HG03108 (cell line): ENCODE results near the gene MDM2.
"Not testable (repeated sequence)": the region's sequence is repeated elsewhere in the genome, so short reads cannot be mapped to it uniquely, and the experiment has no call there.

Experiments used
- ATAC-seq: cut with Tn5 transposase; IDR thresholded peaks from one replicate; pipeline ENCODE4 v1.9.1; 2021; ENCODE audit warnings: moderate library complexity; ENCODE audit not compliant: unreplicated experiment

The MDM2 gene

DNA sequence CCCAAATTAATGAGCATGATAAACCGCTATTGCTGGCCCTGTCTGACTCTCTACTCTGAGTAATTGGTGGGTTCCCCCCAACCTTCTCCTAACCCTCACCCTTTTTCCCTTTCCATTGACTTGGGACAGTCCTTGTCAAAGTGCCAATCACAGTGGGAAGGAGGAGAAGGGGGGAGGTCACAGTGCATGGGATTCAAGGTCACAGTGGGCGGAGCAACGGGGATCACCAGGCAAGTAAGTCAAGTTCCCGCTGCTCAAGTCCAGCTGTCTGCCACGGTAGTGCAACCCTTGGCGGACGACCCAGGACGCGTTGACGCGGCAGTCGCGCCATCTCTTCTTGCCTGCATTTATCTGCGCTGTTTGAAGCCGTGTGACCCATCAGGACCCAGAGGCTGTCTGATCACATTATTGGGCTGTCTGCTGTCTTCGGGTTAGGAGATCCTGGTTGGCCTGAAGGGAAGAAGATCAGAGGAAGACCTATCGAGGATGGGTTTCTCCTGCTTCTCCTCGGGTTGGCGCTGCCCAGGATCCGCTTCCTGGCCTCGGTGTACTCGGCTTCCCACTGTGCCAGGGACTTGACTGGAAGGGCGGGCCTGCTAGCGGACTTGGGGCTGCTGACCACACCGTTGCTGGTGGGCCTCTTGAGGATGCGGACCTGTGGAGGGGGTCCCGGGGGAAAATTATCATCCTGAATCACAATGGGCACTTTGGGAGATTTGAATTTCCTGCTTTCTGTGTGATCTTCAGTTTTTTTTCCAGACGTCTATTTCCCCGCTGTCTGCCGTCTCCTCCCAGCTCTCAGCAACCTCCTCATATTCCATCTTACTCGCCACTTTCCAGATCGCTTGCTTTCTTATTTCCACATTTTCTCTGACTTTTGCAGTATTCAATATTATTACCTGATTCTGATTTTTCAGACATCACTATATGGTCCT lies 3.1 kb upstream of the MDM2 start:
- no peak for ATAC-seq

DNA sequence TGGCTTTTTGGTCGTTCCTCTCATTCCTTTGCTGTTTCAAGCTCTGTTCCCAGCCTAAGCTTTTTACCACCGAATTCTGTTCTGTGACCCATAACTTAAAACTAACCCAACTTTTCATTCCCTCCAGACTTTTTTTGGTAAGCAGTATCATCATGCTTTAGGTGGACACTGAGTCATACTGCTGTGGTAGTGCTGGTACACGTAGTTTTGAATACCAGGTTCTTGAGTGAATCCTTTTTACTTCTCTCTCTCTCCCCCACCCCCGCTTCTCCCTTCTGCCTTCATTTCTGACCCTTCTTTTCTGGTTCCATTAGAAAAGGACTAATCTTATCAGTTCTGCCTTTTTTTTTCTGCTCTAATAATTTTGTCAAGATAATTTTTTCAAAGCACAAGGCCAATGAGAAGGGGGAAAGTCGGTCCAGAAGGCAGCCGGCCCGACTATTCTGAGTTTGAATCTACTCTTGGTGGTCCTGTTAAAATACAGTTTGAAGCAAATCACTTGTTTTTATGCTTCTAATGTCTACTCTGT lies 2.3 kb upstream of the MDM2 start:
- no peak for ATAC-seq

DNA sequence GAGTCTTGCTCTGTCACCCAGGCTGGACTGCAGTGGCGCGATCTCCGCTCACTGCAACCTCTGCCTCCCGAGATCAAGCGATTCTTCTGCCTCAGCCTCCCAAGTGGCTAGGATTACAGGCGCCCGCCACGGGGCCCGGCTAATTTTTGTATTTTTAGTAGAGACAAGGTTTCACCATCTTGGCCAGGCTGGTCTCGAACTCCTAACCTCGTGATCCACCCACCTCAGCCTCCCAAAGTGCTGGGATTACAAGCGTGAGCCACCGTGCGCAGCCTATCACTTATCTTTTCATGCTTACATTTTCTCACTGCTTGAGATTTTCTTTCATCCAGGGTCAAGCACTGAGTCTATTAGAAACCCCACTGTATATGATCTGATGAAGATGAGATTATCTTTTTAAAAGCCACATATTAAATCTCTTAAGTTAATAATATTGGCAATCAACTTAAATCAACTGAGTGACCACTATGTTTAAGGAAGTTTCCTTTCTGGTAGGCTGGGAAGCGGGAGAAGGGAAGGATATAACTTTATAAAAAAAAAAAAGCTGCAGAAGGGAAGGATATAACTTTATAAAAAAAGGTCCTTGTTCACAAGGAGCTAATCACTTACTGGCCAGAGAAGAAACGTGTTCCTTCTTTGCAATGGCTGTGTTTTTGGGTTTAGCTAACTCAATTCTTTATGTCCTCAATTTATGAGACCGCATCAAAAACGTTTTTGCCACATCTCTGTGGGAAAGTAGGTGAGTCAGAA lies 1.3 kb upstream of the MDM2 start:
- no peak for ATAC-seq

DNA sequence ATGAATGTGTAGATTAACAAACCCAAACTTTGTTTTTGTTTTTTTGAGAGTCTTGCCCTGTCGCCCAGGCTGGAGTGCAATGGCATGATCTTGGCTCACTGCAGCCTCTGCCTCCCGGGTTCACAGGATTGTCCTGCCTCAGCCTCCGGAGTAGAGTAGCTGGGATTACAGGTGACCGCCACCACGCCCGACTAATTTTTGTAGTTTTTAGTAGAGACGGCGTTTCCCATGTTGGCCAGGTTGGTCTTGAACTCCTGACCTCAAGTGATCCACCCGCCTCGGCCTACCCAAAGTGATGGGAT lies 752 bp upstream of the MDM2 start:
- not testable (repeated sequence) for ATAC-seq

DNA sequence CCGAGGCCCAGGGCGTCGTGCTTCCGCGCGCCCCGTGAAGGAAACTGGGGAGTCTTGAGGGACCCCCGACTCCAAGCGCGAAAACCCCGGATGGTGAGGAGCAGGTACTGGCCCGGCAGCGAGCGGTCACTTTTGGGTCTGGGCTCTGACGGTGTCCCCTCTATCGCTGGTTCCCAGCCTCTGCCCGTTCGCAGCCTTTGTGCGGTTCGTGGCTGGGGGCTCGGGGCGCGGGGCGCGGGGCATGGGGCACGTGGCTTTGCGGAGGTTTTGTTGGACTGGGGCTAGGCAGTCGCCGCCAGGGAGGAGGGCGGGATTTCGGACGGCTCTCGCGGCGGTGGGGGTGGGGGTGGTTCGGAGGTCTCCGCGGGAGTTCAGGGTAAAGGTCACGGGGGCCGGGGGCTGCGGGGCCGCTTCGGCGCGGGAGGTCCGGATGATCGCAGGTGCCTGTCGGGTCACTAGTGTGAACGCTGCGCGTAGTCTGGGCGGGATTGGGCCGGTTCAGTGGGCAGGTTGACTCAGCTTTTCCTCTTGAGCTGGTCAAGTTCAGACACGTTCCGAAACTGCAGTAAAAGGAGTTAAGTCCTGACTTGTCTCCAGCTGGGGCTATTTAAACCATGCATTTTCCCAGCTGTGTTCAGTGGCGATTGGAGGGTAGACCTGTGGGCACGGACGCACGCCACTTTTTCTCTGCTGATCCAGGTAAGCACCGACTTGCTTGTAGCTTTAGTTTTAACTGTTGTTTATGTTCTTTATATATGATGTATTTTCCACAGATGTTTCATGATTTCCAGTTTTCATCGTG lies 612 bp downstream of the MDM2 start:
- peak; percentile 47 for ATAC-seq

DNA sequence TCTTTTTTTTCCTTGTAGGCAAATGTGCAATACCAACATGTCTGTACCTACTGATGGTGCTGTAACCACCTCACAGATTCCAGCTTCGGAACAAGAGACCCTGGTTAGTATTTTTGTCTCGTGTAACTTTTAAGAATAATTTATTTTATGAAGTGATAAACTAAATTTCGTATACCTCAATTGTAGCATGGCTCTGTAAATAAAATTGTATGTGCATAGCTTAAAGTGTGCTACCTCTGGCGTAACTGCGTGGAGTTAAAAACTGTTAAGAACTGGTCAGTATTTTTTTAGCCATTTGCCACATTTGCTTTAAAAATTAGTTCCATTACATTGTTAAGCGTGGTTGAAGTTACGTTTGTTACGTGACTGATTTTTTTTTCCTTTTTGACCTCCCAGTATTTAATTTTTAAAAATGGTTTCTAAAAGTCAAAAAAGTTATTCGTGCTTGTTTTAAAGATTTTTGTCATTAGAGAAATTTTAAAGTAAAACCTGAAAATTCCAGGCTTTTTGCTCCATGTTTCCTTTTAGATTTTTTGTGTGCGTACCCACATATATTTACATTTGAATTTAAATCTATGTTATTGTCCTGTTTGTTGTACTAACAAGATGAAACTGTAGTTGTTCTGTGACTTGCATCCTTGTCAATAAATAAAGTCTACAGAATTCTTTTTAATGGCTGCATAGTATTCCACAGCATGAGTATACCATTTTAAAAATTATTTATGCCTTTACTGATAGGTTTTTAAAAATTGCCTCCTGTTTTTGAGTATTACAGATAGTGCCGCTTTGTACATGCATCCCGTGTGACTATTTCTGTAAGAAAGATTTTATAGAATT lies 1.4 kb downstream of the MDM2 start:
- no peak for ATAC-seq

DNA sequence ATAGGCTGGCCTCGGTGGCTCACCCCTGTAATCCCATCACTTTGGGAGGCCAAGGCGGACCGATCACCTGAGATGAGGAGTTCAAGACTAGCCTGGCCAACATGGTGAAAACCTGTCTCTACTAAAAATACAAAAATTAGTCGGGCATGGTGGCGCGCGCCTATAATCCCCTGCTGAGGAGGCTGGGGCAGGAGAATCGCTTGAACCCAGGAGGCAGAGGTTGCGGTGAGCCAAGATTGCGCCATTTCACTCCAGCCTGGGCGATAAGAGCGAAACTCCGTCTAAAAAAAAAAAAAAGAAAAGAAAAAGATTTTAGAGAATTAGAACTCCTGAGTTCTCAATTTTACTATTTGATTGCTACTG lies 2.0 kb downstream of the MDM2 start:
- not testable (repeated sequence) for ATAC-seq

DNA sequence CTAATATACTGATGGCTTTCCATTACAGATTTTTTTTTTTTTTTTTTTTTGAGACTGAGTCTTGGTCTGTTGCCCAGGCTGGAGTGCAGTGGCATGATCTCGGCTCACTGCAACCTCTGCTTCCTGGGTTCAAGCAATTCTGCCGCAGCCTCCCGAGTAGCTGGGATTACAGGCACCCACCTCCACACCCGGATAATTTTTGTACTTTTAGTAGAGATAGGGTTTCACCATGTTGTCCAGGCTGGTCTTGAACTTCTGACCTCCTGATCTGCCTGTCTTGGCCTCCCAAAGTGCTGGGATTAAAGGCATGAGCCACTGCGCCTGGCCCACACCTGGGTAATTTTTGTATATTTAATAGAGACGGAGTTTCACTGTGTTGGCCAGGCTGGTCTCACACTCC lies 3.6 kb downstream of the MDM2 start:
- not testable (repeated sequence) for ATAC-seq

DNA sequence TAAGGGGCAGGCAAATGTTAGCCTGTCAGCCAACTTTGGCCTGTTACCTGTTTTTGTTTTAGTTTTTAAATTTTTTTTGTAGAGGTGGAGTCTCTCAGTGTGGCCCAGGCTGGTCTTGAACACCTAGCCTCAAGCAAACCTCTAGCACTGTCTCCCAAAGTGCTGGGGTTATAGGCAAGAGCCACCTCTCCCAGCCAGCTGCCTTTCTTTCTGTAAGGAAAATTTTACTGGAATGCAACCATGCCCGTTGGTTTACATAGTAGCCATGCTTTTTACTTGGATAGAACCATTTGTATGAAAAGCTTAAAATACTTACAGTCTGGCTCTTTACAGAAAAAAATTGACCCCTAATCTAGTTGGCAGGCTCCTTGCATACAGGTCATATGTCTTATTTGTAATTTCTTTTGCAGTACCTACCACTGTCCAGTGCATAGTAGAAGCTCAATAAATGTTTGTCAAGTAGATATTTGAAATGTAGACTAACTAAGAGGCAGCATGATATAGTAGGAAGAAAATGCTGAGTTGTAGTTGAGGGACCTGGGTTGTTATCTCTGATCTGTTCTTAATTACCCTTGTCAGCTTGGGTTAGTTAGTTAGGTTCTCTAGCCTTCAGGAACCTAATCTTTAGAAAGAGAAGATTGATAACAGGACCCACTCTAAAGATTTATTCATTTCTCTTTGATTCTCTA lies 4.7 kb downstream of the MDM2 start:
- ATAC-seq: no peak

DNA sequence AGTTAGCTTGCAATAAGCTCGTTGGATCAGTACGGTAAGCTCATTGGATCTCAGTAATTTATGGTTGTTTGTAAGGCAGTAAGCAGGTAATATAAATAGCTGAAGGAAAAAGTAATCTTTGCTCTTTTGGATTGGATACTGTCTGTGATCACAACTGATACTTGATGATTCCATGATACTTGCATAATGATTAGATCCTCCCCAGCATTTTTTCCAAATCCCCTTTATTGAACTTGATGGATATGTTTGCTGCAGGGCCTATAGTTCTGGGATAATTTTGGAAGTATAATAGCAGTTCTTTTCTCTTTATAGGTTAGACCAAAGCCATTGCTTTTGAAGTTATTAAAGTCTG lies 5.2 kb downstream of the MDM2 start:
- no peak for ATAC-seq

DNA sequence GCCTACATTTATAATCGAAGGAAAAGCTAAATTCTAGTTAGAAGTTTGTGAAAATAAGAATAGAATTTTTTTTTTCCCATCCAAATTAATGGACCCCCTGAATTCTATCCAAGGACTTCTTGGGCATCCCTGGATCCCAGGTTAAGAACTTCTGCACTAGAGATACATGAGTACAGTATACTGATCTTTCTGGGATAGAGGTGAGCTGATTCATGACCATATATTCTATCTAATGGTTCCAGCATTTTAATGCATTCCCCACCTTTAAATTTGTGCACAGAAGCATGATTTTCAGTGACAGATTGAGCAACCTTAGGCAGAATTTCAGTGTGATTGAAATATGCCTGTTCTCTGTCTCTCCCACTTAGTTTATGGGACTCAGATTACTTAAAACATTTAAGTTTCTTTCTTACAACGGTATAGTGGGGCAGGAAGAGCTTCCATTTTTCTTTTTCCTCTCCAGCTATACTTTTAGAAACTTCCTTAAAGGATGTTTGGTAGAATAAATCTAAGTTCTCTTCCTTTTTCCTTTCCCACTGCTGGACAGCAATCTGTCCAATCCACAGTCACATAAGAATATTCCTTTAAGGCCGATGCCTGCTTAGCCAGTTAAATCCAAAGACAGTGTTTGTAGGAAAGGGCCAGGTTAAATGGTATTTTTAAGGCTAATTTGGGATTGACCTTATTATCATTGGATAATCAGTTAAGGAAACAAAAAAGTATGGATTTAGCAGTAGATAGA lies 6.7 kb downstream of the MDM2 start:
- ATAC-seq: no peak

DNA sequence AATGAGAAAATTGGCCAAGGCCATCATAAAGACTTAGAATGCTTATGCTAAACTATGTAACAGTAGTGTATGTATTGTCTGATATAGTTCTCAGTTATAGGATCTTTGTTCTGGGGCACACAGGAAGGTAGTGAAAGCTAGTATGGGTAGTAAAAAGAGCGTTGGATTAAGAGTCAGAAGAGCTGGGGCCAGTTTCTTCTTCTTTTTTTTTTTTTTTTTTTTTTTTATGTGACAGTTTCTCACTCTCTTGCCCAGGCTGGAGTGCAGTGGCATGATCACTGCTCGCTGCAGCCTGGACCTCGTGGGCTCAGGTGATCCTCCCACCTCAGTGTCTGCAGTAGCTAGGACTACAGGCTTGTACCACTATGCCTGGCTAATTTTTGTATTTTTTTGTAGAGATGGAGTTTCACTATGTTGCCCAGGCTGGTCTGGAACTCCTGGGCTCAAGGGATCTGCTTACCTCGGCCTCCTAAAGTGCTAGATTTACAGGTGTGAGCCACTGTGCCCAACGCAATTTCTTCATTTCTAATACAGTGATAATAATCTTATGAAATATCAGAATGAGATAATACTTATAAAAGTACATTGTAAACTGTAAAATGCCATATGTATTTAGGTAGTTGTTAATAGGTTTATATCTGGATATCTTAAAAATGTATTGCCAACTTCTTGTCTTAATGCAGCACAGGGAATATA lies 7.4 kb downstream of the MDM2 start:
- ATAC-seq: no peak

DNA sequence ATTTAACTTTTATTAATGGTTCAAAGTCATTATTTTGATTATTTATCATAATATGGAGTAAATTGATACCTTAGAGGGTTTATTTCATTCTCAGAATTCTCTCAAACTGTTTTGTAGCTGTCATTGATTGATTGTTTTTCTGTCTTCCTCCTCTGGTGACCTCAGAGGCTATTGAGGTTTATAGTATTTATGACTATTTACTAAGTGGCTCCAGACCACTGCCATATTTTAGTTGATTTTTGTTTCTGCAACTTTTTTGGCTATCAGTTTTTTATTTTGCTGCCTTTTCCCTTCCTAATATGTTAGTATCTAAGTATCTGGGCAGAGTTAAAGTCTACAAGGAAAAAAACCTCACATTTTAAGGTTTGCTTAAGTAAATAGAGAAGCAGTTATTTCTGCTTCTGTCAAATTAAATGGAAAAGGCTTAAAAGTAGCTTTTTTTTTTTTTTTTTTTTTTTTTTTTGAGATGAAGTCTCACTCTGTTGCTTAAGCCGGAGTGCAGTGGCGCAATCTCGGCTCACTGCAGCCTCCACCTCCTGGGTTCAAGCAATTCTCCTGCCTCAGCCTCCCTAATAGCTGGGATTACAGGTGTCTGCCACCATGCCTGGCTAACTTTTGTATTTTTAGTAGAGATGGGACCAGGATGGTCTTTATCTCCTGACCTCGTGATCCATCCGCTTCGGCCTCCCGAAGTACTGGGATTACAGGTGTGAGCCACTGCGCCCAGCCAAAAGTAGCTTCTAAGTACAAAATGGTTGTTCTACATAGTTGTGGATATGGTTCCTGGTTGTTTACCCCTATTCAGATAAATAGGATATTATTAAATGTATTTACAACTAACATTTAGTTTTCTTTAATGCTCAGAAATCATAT lies 8.2 kb downstream of the MDM2 start:
- no peak for ATAC-seq

DNA sequence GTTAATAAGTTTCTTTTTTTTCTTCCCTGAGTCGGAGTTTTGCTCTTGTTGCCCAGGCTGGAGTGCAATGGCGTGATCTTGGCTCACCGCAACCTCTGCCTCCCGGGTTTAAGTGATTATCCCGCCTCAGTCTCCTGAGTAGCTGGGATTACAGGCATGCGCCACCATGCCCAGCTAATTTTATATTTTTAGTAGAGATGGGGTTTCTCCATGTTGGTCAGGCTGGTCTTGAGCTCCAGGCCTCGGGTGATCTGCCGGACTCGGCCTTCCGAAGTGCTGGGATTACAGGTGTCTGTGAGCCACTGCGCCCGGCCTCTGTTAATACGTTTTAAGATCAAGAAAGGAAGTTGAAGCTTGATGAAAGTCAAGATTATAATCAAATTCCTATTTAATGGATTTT lies 11.5 kb downstream of the MDM2 start:
- not testable (repeated sequence) for ATAC-seq

DNA sequence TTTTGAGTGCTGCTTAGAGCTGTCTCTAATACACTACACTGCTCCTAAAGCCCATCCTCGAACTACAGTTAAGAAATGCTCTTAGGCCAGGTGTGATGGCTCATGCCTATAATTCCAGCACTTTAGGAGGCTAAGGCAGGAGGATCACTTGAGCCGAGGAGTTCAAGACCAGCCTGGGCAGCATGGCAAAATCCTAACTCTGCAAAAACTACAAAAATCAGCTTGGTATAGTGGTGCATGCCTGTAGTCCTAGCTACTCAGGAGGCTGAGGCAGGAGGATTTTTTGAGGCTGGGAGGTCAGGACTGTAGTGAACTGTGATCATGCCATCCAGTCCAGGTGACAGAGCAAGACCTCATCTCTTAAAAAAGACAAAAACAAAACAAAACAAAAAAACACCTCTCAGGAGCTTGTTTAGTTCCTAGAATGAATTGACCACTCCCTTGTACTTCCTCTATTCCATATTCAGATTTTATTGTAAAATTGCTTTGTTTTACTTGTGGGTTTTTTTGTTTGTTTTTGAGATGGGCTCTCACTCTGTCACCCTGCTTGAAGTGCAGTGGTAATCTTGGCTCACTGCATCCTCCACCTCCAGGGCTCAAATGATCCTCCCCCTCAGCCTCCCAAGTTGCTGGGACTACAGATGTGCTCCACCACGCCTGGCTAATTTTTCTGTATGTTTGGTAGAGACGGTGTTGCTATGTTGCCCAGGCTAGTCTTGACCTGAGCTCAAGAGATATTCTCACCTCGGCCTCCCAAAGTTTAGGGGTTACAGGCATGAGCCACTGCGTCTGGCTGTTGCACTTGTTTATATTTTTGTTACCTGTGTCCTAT lies 13.6 kb downstream of the MDM2 start:
- no peak for ATAC-seq

DNA sequence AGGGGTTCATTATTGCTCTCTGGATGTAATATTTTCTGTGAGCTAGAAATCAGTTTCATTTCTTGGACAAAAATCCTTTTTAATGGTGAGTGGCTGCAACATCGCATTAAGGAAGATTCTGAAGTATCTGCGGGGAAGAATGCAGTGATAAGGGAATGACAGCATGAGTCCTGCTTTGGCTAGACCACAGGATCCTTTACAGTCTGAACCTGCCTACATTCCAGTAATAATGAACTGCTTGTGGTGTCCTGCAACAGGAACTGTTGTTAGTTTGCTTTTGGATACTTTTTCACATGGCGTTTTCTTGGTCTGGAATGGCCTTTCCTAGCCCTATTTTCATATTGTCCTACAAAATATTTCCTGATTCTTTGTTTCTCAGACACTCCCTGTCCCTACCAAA lies 15.7 kb downstream of the MDM2 start:
- no peak for ATAC-seq

DNA sequence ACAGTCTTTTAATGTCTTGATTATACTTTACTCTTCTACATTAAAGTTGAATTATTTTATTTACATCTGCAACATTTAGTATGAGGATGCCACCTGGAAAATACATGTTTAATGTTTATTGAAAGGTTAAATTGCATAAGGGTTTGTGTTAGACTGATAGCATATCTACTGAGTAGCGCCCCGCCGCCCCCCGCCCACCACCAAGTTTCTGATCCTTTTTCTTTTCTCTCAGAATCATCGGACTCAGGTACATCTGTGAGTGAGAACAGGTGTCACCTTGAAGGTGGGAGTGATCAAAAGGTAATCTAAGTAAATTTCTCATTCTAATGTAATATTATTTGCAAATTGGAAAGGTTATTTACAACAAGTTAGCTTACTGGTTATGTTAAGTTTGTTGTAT lies 16.2 kb downstream of the MDM2 start:
- no peak for ATAC-seq
